ENCODE data around the gene MACROD2.

DNA sequence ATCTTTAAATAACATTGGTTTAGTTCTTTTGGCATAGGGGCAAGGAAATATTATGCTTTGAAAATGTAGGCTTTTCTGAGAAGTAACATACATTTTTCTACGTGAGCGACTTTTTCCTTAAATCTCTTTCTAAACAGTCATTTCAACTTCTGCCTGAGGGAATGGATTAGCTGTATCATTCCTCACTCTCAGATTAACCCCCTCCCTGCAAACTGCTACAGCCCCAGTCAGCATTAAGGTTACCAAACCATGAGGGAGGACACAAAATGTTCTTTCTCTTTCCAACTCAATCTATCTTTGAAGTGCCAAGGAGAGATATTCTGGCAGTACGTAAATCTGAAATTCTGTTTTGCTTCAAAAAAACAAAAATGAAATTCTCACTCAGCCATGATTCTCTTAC lies 573.4 kb downstream of the MACROD2 start:
- TF ChIP-seq, protein P1, sequence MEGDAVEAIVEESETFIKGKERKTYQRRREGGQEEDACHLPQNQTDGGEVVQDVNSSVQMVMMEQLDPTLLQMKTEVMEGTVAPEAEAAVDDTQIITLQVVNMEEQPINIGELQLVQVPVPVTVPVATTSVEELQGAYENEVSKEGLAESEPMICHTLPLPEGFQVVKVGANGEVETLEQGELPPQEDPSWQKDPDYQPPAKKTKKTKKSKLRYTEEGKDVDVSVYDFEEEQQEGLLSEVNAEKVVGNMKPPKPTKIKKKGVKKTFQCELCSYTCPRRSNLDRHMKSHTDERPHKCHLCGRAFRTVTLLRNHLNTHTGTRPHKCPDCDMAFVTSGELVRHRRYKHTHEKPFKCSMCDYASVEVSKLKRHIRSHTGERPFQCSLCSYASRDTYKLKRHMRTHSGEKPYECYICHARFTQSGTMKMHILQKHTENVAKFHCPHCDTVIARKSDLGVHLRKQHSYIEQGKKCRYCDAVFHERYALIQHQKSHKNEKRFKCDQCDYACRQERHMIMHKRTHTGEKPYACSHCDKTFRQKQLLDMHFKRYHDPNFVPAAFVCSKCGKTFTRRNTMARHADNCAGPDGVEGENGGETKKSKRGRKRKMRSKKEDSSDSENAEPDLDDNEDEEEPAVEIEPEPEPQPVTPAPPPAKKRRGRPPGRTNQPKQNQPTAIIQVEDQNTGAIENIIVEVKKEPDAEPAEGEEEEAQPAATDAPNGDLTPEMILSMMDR (conservative IDR thresholded peaks at IDR 0.05; ENCODE audit: low read depth, low read length) = no peak
- no peak for TF ChIP-seq MAFK (IDR thresholded peaks at IDR 0.05; ENCODE audit: low read depth, low read length)

Measured in IMR-90 (cell line).